HG03432 (cell line): ENCODE results near the gene PLA2G12A.

Experiments used
- ATAC-seq: cut with Tn5 transposase; IDR thresholded peaks from one replicate; pipeline ENCODE4 v1.9.1; 2021; ENCODE audit warnings: mild to moderate bottlenecking, moderate library complexity; ENCODE audit not compliant: unreplicated experiment

PLA2G12A gene

DNA sequence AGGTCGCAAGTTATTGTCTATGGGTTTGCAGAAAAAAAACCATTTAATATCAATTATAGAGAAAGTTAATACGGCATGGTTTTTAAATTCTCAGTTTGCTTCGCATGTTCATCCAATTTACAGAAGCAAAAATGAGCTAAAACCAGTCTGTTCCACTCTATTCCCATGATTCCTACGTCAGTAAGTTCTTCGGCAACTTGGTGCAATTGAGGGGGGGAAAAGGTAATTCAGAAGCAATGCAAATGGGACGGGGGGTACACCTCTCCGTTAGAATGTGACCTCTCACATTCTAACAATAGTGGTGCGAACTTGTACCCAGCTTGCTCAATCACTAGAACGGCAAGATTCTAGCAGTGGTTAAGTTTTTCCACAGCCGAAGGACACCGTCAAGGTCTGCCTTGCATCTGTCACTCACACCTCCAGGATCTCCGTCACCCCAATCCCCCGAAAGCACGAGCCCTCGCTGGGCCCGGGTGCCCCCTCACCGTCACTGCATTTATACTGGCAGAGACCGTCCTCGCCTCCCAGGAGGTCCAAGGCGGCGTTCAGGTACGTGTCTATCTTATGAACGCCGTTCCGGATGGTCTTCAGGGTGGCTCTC, 653 bp downstream of the PLA2G12A start:
- no peak for ATAC-seq

DNA sequence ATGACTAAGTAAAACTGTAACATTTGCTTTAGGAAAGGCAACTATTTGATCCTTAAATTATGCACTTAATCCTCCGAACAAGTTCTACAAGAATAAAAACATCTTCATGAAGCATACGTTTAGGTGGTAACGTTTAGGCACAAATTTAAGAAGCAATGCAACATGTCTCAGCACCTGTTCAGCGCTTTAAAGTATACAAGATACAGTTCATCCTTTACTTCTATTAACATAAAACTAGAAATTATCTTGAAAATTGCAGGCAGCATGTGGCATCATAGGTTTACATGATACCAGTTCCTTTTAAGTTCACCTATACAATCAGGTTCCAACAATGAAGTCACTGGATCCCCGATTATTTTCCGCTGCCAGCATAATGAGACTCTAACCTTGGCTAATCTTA, 1.5 kb downstream of the PLA2G12A start:
- no peak for ATAC-seq

DNA sequence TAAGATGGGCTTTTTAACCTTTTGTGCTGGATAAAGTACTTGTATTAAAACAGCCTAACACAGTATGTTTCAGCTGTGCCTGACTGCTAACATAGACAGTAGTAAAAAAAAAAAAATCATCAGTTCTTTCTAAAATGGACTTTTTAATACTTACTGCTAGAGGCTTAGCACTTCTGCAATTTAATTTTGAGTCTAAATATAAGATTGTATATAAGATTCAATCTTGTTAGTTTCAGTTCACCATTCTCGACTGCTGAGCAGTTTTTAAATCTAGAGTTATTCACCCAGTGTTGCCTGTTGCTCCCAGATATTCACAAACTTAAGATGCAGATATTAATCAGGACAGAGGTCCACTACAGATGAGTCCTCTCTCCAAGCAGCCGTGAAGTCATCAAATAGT, 6.8 kb downstream of the PLA2G12A start:
- no peak for ATAC-seq

DNA sequence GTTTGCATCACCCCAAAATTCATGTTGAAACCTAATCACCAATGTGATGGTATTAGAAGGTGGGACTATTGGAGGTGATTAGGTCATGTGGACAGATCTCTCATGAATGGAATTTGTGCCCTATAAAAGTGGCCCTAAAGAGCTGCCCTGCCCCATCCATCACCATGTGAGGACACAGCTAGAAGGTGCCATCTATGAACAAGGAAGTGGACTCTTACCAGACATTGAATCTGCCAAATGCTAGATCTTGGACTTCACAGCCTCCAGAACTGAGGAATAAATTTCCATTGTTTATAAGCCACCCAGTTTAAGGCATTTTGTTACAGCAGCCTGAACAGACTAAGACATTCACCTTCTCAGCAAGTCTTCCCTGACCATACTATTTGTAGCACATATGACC, 7.5 kb downstream of the PLA2G12A start:
- ATAC-seq = no peak

DNA sequence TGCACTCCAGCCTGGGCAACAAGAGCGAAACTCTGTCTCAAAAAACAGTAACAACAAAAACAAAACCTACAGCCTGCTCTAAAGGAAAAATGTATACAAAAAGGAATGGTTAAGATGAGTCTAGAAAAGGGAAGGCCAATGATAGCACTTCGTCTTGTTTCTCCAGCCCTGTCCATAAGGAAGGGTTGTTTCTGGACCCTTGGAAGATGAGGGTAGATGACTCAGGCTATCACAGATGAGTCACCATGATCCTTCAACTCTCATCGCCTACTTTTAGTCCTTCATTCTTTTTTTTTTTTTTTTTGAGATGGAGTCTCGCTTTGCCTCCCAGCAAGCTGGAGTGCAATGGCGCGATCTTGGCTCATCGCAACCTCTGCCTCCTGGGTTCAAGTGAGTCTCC, 8.8 kb downstream of the PLA2G12A start:
- ATAC-seq = no peak

DNA sequence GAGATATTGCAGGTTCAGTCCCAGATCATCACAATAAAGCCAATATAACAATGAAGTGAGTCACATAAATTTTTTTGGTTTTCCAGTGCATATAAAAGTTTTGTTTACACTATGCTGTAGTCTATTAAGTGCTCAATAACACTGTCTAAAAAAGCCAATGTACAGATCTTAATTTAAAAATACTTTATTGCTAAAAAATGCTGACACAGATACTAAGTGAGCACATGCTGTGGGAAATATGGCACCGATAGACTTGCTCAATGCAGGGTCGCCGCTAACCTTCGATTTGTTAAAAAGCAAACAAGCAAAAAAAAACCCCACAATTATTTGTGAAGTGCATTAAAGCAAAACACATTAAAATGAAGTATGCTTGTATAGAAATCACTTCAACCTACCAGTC, 10.3 kb downstream of the PLA2G12A start:
- no peak for ATAC-seq

DNA sequence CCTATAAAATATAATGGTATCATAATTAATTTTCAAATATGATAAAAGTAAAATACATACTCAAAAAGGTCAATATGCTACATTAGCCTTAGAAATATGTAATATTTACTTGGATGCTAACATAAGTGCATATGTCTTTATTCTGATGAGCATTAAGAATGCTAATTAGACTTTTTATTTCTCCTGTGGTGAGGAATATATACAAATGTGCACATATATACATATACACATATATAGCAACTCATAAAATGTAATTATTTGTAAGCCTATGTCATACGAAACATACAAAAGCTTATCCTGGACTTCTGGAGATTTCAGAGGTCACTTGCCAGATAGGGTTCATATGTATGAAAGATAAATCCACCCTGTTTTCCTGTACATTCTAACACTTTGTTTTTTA, 11.1 kb downstream of the PLA2G12A start:
- no peak for ATAC-seq

DNA sequence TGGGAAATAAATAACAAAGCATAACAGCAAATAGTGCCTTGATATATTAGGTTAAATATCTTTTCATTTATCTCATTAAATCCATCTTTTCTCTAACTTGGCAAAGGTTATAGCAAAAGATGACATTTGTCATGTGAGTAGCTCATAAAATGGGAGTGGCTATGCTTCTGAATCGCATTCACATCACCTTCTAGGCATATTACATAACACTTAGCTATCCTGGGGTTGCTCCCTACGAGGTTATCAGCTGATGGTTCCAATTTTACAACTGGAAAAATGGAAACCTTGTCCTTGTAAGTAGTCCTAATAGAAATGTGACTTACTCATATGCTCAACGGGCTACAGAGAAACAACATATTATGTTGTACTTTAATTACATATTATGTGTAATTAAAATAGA, 16.4 kb downstream of the PLA2G12A start:
- ATAC-seq = no peak

DNA sequence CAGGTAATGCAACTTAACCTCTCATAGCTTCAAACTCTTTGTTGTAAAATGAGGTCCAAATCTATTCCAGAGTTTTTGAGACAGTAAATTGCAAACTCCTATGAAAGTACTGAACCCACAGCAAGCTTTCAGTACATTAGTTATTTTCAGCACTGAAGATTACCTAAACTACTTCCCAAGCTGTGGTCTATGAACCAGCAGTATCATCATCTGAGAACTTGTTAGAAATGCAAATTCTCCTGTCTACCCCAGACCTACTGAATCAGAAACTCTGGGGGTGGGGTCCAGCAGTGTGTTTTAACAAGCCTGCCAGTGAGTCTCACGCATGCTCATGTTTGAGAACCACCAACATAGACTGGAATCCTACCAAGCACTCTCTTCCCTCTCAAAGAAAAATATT, 20.9 kb downstream of the PLA2G12A start:
- ATAC-seq = peak; percentile 91

DNA sequence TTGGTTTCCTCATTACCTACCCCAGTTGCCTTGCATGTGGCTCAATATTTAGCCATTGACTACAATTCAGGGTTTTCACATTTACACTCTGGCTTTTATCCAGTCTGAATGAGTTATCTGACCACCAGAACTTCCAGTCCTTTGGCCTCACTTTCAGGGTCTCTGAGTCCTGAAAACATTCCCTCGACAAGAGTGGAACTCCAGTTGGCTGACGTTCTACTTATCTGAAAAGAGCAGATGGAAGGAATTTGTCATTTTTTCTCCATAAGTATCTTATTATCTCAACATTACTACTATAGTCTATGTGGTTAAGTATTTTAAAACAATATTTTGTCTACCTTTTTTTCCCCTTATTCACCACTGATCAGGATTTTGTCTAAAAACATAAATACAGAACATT, 21.4 kb downstream of the PLA2G12A start:
- ATAC-seq = no peak

DNA sequence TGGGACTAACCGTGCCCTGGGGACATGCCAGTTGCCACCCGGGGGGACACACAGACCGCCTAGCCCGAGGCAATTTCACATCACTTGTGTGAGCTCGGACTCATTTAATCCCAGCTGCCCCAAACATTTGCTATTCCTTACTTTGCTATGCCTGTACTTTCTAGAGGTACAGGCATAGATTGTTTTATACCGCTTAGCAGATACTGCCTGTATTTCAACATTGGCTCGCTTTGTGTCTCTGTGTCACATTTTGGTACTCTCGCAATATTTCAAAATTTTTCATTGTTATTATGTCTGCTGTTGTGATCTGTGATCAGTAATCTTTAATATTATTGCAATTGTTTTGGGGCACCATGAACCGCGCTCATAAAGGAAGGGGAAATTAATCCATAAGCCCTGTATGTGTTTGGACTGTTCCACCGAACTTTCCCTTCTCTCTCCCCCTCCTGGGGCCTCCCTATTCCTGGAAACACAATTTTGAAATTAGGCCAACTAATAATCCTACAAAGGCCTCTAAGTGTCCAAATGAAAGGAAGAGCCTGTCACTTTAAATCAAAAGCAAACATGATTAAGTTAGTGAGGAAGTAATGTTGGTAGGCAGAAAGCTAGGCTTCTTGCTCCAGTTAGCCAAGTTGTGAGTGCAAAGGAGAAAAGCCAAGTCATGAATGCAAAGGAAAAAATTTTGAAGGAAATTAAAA, 26.1 kb downstream of the PLA2G12A start:
- ATAC-seq = no peak

DNA sequence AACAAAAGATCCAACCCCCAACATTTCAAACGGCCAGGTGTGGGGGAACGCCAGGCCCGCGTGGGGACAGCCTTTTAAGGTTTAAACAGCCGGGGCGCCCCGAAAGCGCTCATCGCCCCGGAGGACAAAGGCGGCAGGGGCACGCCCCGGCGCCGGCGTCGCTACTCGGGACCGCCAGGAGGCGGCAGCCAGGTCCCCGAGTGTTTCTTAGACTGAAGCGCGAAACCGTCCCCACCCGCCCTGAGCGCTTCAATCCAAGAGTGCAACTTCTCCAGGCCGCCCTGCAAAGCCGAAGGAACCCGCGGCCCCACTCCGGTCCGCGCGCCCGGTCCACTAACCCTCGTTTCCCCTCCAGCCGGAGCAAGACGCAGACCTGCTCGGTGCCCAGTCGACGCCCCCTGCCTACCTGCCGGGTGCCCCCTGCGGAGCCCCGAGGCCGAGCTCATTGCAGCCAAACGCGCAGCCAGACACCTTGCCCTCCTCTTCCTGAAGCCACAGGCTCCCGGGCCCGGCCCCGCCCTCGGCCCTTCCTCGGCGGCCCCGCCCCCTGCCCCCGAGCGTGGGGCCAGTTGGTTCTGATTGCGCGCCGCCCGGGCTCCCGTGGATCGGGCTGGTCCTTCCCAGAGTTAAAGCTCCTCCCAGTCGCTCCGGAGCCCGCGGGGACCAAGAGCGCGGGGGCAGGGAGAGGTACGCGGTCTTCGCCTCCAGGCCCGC, 26.8 kb downstream of the PLA2G12A start, which contains the start of gene CASP6:
TSS of gene CASP6 (minus strand) at position 496 of the 714 bp plus-strand sequence. CDS start at position 446, 50 bp downstream.
- peak; percentile 81 for ATAC-seq

DNA sequence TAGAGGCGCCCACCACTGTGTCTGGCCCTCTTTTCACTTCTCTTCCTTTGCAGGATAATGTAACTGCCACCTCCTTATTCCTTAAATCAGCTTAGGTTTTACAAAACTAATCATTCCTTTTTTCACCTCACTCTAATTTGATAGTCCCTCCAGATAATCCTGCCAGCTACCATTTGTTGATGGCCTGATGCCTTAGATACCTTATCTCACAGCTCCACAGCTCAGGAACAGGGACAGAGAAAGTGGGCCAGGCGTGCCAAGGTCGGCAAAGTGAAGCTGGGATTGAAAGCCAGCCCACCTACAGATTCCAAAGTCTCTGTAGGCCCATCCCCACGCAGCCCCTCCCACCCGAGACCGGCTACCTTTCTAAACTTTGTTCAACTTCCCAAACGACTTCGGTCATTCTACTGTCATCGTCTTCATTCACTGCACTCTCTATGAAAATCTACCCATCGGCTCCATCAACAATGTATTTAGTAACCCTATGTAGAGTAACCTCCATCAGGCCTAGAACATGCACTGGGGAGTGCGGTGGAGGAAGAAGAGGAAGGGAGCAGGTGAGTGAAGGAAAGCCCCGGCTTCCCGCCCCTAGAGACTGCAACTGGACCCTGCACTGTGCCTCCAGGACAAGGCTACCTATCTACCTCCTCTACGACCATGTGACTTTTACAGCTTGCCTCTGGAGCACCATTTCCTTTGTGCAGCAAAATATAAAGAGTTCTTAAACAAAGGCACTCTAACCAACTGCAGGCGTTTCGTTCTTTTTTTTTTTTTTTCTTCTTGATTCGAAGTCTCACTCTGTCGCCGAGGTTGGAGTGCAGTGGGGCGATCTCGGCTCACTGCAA, 28.1 kb downstream of the PLA2G12A start:
- no peak for ATAC-seq

DNA sequence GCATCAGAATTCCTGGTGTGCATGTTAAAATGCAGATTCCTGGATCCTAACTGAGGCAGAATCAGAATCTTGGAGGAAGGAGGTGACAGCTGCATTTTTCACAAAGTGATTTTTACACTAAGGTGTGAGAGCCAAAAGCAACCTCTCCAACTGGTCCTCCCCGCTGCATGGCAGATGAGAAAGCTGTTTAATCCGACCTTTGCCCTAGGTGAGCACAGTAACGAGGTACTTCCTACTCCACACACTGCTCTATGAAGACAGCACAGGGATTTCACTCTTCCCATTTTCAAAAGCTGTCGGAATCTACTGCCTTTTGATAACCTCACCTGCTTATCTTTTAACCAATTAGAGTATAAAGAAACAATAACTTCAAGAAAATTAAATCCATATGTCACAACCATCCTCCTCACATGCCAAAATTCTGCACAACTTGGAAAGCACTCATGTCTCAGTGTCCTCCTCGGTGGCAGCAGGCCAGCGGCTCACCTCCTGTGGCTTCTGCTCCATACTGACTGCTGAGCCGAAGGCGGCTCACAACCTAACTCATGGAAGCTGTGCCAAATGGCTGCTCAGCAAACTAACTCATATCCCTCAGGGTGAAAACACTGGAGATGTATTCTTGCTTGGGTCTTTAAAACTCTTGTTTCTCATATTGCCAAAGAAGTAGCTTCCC, 30.2 kb downstream of the PLA2G12A start:
- no peak for ATAC-seq

DNA sequence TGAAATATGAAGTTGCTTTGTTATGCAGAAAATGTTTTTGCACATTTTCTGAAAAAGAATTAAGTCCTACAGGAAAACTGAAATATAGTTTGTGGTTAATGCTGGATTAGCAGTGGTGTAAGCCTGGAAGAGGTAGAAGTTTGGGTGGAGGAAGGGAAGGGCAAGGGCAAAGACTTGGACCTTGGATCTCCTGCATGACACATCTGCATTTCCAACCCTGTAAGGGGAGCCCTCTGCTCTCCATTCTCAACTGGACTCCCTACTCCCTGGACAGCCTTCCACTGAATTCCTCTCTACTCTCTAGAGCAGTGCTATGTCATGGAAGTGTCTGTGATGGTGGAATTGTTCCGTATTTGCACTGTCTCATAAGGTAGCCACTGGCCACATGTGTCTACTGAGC, 31.2 kb downstream of the PLA2G12A start:
- ATAC-seq = no peak

DNA sequence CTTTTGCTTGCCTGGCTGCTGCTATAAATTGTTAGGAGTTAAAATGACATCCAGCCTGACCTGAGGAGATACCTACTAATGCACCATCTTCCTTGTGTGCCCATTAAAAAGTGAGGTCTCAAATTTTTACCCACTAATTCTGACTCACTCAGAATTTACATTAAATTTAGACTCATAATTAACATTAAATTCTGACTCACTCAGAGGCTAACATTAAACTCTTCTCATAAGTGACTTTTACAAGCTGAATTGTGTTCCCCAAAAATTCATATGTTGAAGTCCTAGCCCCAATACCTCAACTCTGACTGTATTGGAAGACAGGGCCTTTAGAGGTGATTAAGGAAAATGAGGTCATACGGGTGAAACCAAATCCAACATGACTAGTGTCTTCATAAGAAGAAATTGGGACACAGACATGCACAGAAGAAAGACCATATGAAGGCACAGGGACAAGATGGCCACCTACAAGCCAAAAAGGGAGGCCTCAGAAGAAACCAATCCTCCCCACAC, 38.4 kb downstream of the PLA2G12A start:
- ATAC-seq = no peak

DNA sequence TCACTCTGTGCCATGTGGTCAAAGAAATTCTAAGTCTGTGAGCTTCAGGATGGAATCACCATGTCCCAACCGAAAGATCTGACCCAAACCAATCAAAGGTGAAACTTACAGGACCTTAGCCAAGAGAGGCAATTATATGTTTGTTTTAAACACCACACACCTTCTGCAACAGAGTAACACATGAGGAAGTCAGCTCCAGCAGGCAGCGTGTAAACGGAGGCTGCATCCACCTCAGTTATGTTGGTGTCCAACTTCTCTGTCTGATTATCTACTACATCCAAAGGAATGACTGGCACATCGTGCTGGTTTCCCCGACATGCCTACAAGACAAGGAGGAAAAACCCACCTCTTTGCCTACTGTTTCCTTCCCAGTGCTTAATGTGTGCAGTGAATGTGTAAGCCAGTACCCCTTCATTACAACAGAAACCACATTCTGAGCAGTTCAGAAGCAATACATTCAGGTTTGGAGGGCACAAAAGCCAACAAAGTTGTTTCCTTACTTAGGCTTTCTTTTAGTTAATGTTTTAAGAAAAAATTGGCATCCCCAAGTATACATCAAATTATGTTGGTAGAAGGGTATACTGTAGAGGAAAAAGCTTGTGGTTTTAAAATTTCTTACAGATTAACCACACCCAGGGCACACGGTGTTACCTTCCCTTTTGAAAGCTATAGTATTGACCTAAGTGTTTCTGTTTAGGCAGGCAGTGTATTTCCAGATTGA, 39.0 kb downstream of the PLA2G12A start:
- peak; percentile 94 for ATAC-seq

DNA sequence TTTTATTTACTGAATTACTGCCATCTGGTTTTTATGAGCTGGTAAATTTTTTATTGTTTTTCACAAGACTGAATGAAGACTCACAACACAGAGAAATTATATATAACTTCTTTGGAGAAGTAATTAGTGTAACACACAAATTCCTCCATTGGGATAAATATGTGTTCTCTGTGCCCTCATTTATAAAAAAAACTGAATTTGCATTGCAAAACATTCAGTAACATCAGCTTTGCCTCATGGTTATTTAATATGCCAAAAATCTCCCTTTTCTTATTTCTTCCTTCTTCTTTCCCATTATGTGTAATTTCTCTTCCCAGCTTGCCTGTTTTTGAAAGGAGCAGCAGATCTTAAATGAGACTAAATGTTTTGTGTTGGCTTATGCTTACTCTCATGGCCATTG, 45.1 kb downstream of the PLA2G12A start:
- ATAC-seq = no peak

DNA sequence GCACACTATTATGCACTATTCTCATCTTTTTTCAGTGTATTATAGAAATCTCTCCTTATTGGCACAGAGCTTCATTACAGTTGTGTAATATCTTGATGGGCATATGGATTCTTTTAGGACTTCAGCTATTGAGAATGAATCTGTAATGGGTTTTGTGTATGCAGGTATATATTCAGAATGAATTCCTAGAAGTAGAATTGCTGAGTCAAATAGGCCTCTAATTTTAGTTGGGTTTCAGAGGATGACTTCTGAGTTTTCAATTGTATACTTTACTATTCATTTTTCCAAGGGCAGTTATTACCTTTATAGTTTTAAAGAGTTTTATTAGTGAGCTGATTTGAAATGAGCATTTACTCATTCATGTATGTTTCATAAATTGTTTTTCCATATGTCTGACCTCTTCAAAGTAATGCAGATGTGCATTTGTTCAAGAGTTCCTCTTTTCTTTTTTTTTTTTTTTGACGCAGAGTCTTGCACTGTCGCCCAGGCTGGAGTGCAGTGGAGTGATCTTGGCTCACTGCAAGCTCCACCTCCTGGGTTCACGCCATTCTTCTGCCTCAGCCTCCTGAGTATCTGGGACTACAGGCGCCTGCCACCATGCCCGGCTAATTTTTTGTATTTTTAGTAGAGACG, 46.1 kb downstream of the PLA2G12A start:
- no peak for ATAC-seq
